Suppressor macrophage treated with lipopolysaccharide for 4 hours (primary cell): ENCODE data around the gene PRRT2.
A peak's percentile ranks its signal among the peaks of the same experiment; 100 is the strongest.
"Not testable (repeated sequence)": the region's sequence is repeated elsewhere in the genome, so short reads cannot be mapped to it uniquely, and the experiment has no call there.

Source experiments
- DNase-seq: peaks from one replicate; pipeline ENCODE4 v3.0.0-alpha.2; 2020

PRRT2 gene

GRCh38 chr16:29812754-29813643, 1.0 kb downstream of the PRRT2 start:
- DNase-seq, result no peak

DNA sequence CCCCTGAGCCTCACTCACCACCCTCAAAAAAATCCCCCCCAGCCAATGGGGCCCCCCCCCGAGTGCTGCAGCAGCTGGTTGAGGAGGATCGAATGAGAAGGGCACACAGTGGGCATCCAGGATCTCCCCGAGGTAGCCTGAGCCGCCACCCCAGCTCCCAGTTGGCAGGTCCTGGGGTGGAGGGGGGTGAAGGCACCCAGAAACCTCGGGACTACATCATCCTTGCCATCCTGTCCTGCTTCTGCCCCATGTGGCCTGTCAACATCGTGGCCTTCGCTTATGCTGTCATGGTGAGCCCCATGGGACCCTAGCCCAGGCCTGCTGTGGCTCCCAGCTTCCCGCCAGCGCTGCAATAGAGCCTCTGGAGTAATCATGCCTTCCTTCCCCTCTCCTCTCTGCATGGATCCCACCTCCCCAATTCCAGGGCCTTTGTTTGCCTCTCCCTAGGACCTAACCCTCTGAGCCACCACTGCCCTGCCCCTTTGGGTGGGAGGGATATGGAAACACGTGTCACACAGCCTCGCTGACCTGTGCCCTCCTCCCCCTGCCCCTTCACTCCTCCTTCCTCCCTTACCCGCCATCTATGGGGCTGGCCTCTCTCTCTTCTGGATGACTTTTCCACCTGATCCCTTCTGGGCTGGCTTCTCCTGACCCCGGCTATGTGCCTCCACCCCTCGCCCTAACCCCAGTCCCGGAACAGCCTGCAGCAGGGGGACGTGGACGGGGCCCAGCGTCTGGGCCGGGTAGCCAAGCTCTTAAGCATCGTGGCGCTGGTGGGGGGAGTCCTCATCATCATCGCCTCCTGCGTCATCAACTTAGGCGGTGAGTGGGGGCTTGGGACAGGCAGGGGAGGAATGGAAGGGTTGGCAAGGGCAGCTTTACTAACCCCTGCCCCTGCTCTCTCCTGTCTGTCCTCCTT, 1.9 kb downstream of the PRRT2 start:
- DNase-seq, result no peak

GRCh38 chr16:29814592-29814991, 2.6 kb downstream of the PRRT2 start:
- DNase-seq, result no peak

- no peak for DNase-seq
Measured at GRCh38 chr16:29815032-29815721, 3.2 kb downstream of the PRRT2 start.

- peak; percentile 99 for DNase-seq
Measured at GRCh38 chr16:29815793-29816693, 4.0 kb downstream of the PRRT2 start, which contains the start of gene PAGR1. Gene PAGR1 (plus strand): TSS chr16:29816152. CDS start chr16:29816526, 374 bp downstream.

DNA sequence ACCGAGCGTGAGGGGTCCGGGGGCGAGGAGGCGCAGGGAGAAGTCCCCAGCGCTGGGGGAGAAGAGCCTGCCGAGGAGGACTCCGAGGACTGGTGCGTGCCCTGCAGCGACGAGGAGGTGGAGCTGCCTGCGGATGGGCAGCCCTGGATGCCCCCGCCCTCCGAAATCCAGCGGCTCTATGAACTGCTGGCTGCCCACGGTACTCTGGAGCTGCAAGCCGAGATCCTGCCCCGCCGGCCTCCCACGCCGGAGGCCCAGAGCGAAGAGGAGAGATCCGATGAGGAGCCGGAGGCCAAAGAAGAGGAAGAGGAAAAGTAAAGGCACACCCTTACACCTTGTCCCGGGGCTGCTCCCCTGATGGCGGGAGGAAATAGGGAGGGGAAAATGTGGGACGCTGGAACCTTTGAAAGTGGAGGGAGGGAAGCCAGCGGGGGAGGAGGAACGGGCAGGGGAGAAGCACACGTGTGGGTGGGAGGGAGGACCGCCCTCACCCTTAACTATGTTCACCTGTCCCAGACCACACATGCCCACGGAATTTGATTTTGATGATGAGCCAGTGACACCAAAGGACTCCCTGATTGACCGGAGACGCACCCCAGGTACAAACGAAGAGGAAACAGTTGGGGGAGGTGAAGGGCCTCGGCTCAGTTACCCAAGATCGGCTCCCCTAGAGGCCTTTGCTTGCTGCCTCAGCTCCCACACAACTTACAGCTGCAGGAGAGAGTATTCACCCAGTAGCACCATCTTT, 4.9 kb downstream of the PRRT2 start:
- peak; percentile 62 for DNase-seq

DNA sequence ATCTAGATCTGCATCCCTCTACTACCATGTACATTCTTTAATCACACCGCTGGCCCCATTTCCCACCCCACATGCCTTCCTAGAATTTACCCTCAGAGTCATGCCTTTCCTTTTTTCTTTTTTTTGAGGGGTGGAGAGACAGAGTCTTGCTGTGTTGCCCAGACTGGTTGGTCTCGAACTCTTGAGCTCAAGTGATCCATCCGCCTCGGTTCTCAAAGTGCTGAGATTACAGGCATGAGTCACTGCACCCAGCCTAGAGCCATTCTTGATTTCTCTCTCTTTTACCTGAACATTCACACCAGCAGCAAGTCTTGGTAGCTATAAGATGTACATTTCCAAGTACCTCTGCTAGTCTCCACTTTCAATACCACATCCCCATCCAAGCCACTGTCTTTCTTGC, 6.1 kb downstream of the PRRT2 start:
- DNase-seq, result no peak

DNA sequence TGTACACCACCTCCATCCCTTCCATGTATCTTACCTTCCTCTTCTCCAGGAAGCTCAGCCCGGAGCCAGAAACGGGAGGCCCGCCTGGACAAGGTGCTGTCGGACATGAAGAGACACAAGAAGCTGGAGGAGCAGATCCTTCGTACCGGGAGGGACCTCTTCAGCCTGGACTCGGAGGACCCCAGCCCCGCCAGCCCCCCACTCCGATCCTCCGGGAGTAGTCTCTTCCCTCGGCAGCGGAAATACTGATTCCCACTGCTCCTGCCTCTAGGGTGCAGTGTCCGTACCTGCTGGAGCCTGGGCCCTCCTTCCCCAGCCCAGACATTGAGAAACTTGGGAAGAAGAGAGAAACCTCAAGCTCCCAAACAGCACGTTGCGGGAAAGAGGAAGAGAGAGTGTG, 7.5 kb downstream of the PRRT2 start:
- DNase-seq, result no peak

- DNase-seq, result peak; percentile 83
Measured at GRCh38 chr16:29820271-29820701, 8.3 kb downstream of the PRRT2 start, which contains the start of gene MVP. Gene MVP (plus strand): TSS chr16:29820462. CDS start chr16:29830550, 10,088 bp downstream.

- DNase-seq, result peak; percentile 78
Measured at GRCh38 chr16:29820730-29821642, 9.0 kb downstream of the PRRT2 start.

GRCh38 chr16:29821643-29822115, 9.7 kb downstream of the PRRT2 start:
- no peak for DNase-seq

DNA sequence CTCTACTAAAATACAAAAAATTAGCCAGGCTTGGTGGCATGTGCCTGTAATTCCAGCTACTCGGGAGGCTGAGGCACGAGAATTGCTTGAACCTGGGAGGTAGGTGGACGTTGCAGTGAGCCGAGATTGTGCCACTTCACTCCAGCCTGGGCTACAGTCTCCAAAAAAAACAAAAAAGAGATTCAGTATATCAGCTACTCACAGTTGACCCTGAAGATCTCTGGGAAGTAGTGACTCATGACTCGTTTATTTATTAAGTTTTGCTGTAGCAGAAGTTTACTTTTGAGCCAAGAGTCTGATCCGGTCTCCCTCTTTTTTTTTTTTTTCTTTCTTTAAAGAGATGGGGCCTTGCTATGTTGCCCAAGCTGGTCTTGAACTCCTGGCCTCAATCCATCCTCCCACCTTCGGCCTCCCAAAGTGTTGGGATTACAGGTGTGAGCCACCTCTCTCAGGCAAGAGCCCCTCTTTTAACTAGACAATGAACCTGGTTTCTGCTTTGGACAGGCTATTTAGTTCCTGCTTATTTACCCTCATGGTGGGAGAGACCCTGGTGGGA, 12.7 kb downstream of the PRRT2 start:
- no peak for DNase-seq

DNA sequence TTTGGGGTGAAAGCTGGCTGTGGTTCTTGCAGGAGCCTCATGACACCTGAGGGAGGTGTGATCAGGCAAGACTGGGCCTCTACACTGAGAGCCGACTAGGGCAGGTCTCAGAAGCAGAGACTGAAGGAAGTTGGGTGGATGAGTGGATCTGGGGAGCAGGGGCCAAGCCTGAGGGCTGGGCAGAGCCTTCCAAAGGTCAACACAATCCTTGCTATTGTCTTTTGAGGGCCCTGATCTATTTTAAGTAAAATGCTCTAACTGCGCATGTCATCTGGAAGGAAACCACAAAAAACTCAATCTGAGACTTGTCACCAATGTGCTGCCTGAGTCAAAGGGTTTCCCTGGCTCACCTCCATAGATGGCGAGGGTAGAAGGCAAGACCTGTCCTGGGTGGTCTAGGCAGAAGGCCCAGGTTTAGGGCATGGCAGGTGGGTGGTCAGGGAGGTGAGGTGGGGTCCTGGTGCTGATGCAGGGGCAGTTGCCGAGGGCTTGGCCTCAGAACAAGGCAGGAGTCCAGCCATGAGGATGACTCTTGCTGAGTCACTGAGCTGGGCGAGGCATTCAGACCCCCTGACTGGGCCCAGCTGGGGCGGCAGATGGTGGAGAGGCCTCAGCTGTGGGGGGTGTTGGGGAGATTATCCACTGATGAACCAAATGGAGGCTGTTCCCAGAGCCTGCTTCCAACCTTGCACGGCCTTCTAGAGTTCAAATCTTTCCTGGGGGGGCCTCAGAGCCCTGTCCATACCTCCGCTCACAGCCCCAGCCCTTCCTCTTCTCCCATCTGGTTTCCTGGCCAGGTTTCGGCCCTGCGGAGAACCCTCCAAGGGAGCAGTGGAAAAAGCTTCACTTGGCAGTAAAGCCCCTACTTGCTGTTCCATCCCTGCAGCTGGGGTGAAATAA, 13.4 kb downstream of the PRRT2 start:
- DNase-seq, result no peak

GRCh38 chr16:29826342-29826695, 14.3 kb downstream of the PRRT2 start:
- no peak for DNase-seq

GRCh38 chr16:29830774-29831173, 18.8 kb downstream of the PRRT2 start:
- DNase-seq, result no peak

- DNase-seq, result no peak
Measured at GRCh38 chr16:29831490-29831889, 19.5 kb downstream of the PRRT2 start.

- not testable (repeated sequence) for DNase-seq
Measured at GRCh38 chr16:29833219-29833618, 21.2 kb downstream of the PRRT2 start.

GRCh38 chr16:29834079-29834478, 22.1 kb downstream of the PRRT2 start:
- DNase-seq, result no peak
